ENCODE results near the gene GALK2. TPM values are rescaled to one million over a fixed set of nuclear protein-coding genes. Genes with fewer than 3 reads are reported as not detected.
"Not testable (repeated sequence)": the region's sequence is repeated elsewhere in the genome, so short reads cannot be mapped to it uniquely, and the experiment has no call there.

GALK2 gene
- total and polyA plus RNA-seq, 5 experiments from 2014 or later: 18.8 to 27.9 (median 21.5) TPM

- peaks cover 0 to 41% (median 10%) of the 10 kb centered on the region in 9 donors for H3K9me3 Mint-ChIP-seq
- no peak overlapping the region for H3K27ac Mint-ChIP-seq
- POLR2A ChIA-PET: no interaction called here
- DNase-seq (no peak), ATAC-seq (no peak)
- H3K4me3 Mint-ChIP-seq: no peak overlapping the region
- no peaks in the 10 kb centered on the region for H3K4me1 Mint-ChIP-seq
- H3K27me3 Mint-ChIP-seq: no peaks in the 10 kb centered on the region
- H3K36me3 Mint-ChIP-seq: peaks cover 47 to 58% (median 56%) of the 10 kb centered on the region in 3 donors
Measured at GRCh38 chr15:49343546-49343945, 173.5 kb downstream of the GALK2 start.

GRCh38 chr15:49354439-49354838, 184.4 kb downstream of the GALK2 start:
- ATAC-seq, POLR2A ChIA-PET, H3K27me3 Mint-ChIP-seq, DNase-seq, H3K4me3 Mint-ChIP-seq, H3K27ac Mint-ChIP-seq, H3K4me1 Mint-ChIP-seq: not testable (repeated sequence)
- peaks cover 4 to 33% (median 15%) of the 10 kb centered on the region in 9 donors for H3K9me3 Mint-ChIP-seq
- H3K36me3 Mint-ChIP-seq: peaks cover 3 to 24% (median 16%) of the 10 kb centered on the region in 3 donors

GRCh38 chr15:49361370-49361769, 191.3 kb downstream of the GALK2 start:
- no peak overlapping the region for H3K4me3 Mint-ChIP-seq
- H3K27me3 Mint-ChIP-seq: no peaks in the 10 kb centered on the region
- ATAC-seq (no peak), DNase-seq (no peak)
- H3K4me1 Mint-ChIP-seq: no peaks in the 10 kb centered on the region
- H3K27ac Mint-ChIP-seq: no peak overlapping the region
- H3K9me3 Mint-ChIP-seq: peaks cover 0 to 53% (median 25%) of the 10 kb centered on the region in 9 donors
- H3K36me3 Mint-ChIP-seq: peaks cover 0 to 26% (median 5%) of the 10 kb centered on the region in 3 donors
- POLR2A ChIA-PET: no interaction called here

- no peak overlapping the region for H3K27ac Mint-ChIP-seq
Measured at GRCh38 chr15:49366496-49366895, 196.4 kb downstream of the GALK2 start.

DNA sequence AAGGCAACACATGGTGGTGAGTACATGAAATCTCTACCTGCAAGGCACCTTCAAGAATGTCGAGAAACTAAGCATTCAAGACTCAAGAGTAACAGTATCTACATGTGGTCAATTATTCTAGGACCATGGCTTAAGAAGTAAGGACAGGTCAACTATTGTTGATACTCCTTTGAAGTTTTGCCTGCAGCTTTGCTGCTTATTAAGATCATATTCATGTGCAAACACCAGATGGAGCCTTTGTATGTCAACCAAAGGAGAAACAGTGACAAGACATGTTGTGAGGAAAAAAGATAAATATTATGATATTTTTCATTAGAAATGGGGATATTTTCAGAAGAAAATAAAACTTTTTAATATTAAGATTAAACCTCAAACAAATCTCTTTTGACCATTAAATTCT, 200.7 kb downstream of the GALK2 start:
- POLR2A ChIA-PET: no interaction called here
- Mint-ChIP-seq H3K27me3 (no peaks in the 10 kb centered on the region), H3K4me1 (no peaks in the 10 kb centered on the region), H3K36me3 (peaks cover 0 to 14% (median 5%) of the 10 kb centered on the region in 3 donors), H3K27ac (no peak overlapping the region), H3K4me3 (no peak overlapping the region), H3K9me3 (peaks cover 0 to 24% (median 4%) of the 10 kb centered on the region in 9 donors)
- DNase-seq: no peak
- ATAC-seq: no peak

More at GRCh38 chr15:49366496-49366895, 196.4 kb downstream of the GALK2 start:
- Mint-ChIP-seq H3K36me3 (peaks cover 0 to 34% (median 7%) of the 10 kb centered on the region in 3 donors), H3K9me3 (peaks cover 0 to 61% (median 20%) of the 10 kb centered on the region in 9 donors), H3K4me3 (no peak overlapping the region), H3K27me3 (no peaks in the 10 kb centered on the region), H3K4me1 (no peaks in the 10 kb centered on the region)
- ATAC-seq (no peak), DNase-seq (no peak)
- POLR2A ChIA-PET: no interaction called here

DNA sequence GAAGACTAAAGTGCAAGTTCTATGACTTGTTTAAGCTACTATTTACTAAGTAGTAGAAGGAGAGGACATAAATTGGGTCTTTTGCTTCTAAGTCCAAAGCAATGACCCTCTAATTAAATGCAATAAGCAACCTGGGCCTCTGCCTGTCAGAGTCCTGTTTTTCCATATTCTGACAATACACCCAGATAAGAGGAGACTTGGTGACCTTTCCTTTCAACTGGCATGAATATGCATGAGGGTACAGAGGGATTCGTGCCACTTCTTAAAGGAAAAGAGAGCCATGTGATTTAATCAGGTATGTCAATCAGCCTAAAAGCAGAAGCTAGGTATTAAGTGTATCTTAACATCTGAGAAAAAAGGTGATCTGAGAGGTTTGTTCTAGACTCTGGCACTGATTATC, 202.3 kb downstream of the GALK2 start:
- DNase-seq: no peak
- H3K4me3 Mint-ChIP-seq: no peak overlapping the region
- peaks cover 0 to 6% (median 2%) of the 10 kb centered on the region in 3 donors for H3K36me3 Mint-ChIP-seq
- ATAC-seq: no peak
- no peaks in the 10 kb centered on the region for H3K27me3 Mint-ChIP-seq
- POLR2A ChIA-PET: no interaction called here
- H3K9me3 Mint-ChIP-seq: peaks cover 0 to 15% (median 3%) of the 10 kb centered on the region in 9 donors
- no peak overlapping the region for H3K27ac Mint-ChIP-seq
- no peaks in the 10 kb centered on the region for H3K4me1 Mint-ChIP-seq

GRCh38 chr15:49379996-49380395, 209.9 kb downstream of the GALK2 start:
- Mint-ChIP-seq H3K36me3 (peaks cover 0 to 4% (median 1%) of the 10 kb centered on the region in 3 donors), H3K4me3 (no peak overlapping the region), H3K4me1 (no peaks in the 10 kb centered on the region), H3K27ac (no peak overlapping the region), H3K9me3 (peaks cover 0 to 3% (median 0%) of the 10 kb centered on the region in 9 donors), H3K27me3 (no peaks in the 10 kb centered on the region)
- ATAC-seq (no peak), DNase-seq (no peak)
- POLR2A ChIA-PET: no interaction called here

GRCh38 chr15:49380912-49381311, 210.9 kb downstream of the GALK2 start:
- ATAC-seq: no peak
- Mint-ChIP-seq H3K27me3 (no peaks in the 10 kb centered on the region), H3K9me3 (peaks cover 0 to 12% (median 0%) of the 10 kb centered on the region in 9 donors), H3K27ac (no peak overlapping the region), H3K36me3 (peaks cover 0 to 12% (median 1%) of the 10 kb centered on the region in 3 donors), H3K4me3 (no peak overlapping the region), H3K4me1 (no peaks in the 10 kb centered on the region)
- no peak for DNase-seq
- POLR2A ChIA-PET: no interaction called here

Small RNAs within 50 kb of the gene (microRNA-seq; reads per million reads assigned to microRNA genes)
- gene MIR4716 (ENCODE audit: borderline microRNAs expressed): not detected

Other genes with a start within 250 kb of the GALK2 start
- not detected for gene SHC4, start 206.3 kb upstream of the GALK2 start, total RNA-seq
- gene SHC4, start 206.3 kb upstream of the GALK2 start, polyA plus RNA-seq: not detected
- 10 to 100 TPM; 53.9 to 57.3 TPM for gene SECISBP2L, start 123.8 kb upstream of the GALK2 start, total RNA-seq
- gene SECISBP2L, start 123.8 kb upstream of the GALK2 start, polyA plus RNA-seq: 10 to 100 TPM; 17.6 to 25.2 (median 22.7) TPM
- 10 to 100 TPM; 57.0 to 60.2 TPM for gene COPS2, start 14.6 kb upstream of the GALK2 start, total RNA-seq
- 10 to 100 TPM; 26.2 to 32.4 (median 28.1) TPM for gene COPS2, start 14.6 kb upstream of the GALK2 start, polyA plus RNA-seq